DOHH2 (cell line): Measurements from ENCODE around the gene USP34.

ENCODE experiments used
- H3F3A ChIP-seq: fragments of 200-600 bp; sonication (generic), shearing (Covaris generic); 2 replicates; pipeline ENCODE4 v1.6.0; 2016; ENCODE audit warnings: antibody characterized with exemption, mild to moderate bottlenecking; ENCODE audit not compliant: control insufficient read depth, insufficient read depth
- H3K27ac ChIP-seq: fragments of 200-600 bp; sonication (generic); 2 replicates; pipeline ENCODE4 v1.5.1; 2014; ENCODE audit warnings: low read depth, mild to moderate bottlenecking, low read length, moderate library complexity
- H3K27me3 ChIP-seq: fragments of 200-600 bp; sonication (generic); 2 replicates; pipeline ENCODE4 v1.6.1; 2014; ENCODE audit warnings: mild to moderate bottlenecking, low read length, mixed read lengths; ENCODE audit not compliant: control insufficient read depth
- H3K36me3 ChIP-seq: fragments of 200-600 bp; sonication (generic); 2 replicates; pipeline ENCODE4 v1.6.1; 2014; ENCODE audit warnings: mild to moderate bottlenecking, low read length, moderate library complexity, mixed read lengths; ENCODE audit not compliant: control insufficient read depth
- H3K4me1 ChIP-seq: fragments of 200-600 bp; sonication (generic); 2 replicates; pipeline ENCODE4 v1.6.1; 2014; ENCODE audit warnings: mild to moderate bottlenecking, low read length, mixed read lengths; ENCODE audit not compliant: control insufficient read depth
- H3K4me2 ChIP-seq: fragments of 200-600 bp; sonication (generic); 2 replicates; pipeline ENCODE4 v1.6.0; 2014; ENCODE audit warnings: mild to moderate bottlenecking, low read length, moderate library complexity
- H3K4me3 ChIP-seq: fragments of 200-600 bp; sonication (generic); 2 replicates; pipeline ENCODE4 v1.5.1; 2014; ENCODE audit warnings: mild to moderate bottlenecking, low read length, mixed read lengths
- H3K79me2 ChIP-seq: fragments of 200-600 bp; sonication (generic); 2 replicates; pipeline ENCODE4 v1.6.1; 2014; ENCODE audit warnings: mild to moderate bottlenecking, low read length, mixed read lengths; ENCODE audit not compliant: control insufficient read depth
- H3K9me2 ChIP-seq: fragments of 200-600 bp; sonication (generic); replicated peaks from 2 replicates; pipeline ENCODE4 v1.6.1; 2014; ENCODE audit warnings: mild to moderate bottlenecking, low read length, mixed read lengths; ENCODE audit not compliant: control insufficient read depth
- H3K9me3 ChIP-seq: fragments of 200-600 bp; sonication (generic); 2 replicates; pipeline ENCODE4 v1.6.1; 2014; ENCODE audit warnings: antibody characterized with exemption, low read length, mixed read lengths; ENCODE audit not compliant: control insufficient read depth, insufficient read depth
- H4K20me1 ChIP-seq: fragments of 200-600 bp; sonication (generic); 2 replicates; pipeline ENCODE4 v1.6.0; 2014; ENCODE audit warnings: low read depth, mild to moderate bottlenecking, antibody characterized with exemption, low read length, moderate library complexity; ENCODE audit not compliant: control insufficient read depth, insufficient read depth
- CTCF ChIP-seq: fragments of 200-600 bp; sonication (generic); IDR thresholded peaks from one replicate; pipeline ENCODE4 v1.5.1; 2014; ENCODE audit warnings: antibody characterized with exemption, mild to moderate bottlenecking, low read depth, low read length; ENCODE audit not compliant: poor library complexity, severe bottlenecking
- EZH2phosphoT487 ChIP-seq: fragments of 200-600 bp; sonication (generic); IDR thresholded peaks from 2 replicates; pipeline ENCODE4 v1.6.1; 2017; ENCODE audit warnings: borderline replicate concordance, mild to moderate bottlenecking, antibody characterized with exemption, low read length, moderate library complexity, mixed read lengths

Gene USP34

GRCh38 chr2:61367177-61367576 is 103.7 kb downstream of the USP34 start:
- Histone ChIP-seq H4K20me1 (no peaks in the 10 kb centered on the region), H3K27me3 (no peaks in the 10 kb centered on the region), H3K79me2 (peaks cover 51% of the 10 kb centered on the region), H3K27ac (no peak overlapping the region), H3K4me3 (no peak overlapping the region), H3K36me3 (peaks cover 84% of the 10 kb centered on the region), H3K9me2 (no peaks in the 10 kb centered on the region), H3K4me2 (no peak overlapping the region), H3K9me3 (no peaks in the 10 kb centered on the region), H3F3A (peaks cover 3% of the 10 kb centered on the region; the same call in 1 of the 2 replicates), H3K4me1 (peaks cover 26% of the 10 kb centered on the region)
- no peak for TF ChIP-seq EZH2phosphoT487
- TF ChIP-seq CTCF: no peak

GRCh38 chr2:61363580-61363979 is 107.3 kb downstream of the USP34 start:
- H3K79me2 ChIP-seq: peaks cover 70% of the 10 kb centered on the region
- H3K4me2 ChIP-seq: no peak overlapping the region
- H3K27me3 ChIP-seq: no peaks in the 10 kb centered on the region
- H3K4me1 ChIP-seq: peaks cover 11% of the 10 kb centered on the region
- H3K9me3 ChIP-seq: no peaks in the 10 kb centered on the region
- no peaks in the 10 kb centered on the region for H4K20me1 ChIP-seq
- no peak overlapping the region for H3K27ac ChIP-seq
- peaks cover 73% of the 10 kb centered on the region for H3K36me3 ChIP-seq
- no peaks in the 10 kb centered on the region for H3K9me2 ChIP-seq
- TF ChIP-seq EZH2phosphoT487 (no peak), CTCF (no peak)
- peaks cover 2% of the 10 kb centered on the region; the same call in 1 of the 2 replicates for H3F3A ChIP-seq
- no peak overlapping the region for H3K4me3 ChIP-seq

GRCh38 chr2:61362873-61363272 is 108.0 kb downstream of the USP34 start:
- Histone ChIP-seq H3K27me3 (no peaks in the 10 kb centered on the region), H3K9me2 (no peaks in the 10 kb centered on the region), H3K4me3 (no peak overlapping the region), H3K36me3 (peaks cover 70% of the 10 kb centered on the region), H3K27ac (no peak overlapping the region), H3K9me3 (no peaks in the 10 kb centered on the region), H3K79me2 (peaks cover 74% of the 10 kb centered on the region), H3K4me1 (peaks cover 11% of the 10 kb centered on the region), H4K20me1 (no peaks in the 10 kb centered on the region), H3F3A (peaks cover 2% of the 10 kb centered on the region; the same call in 1 of the 2 replicates), H3K4me2 (no peak overlapping the region)
- TF ChIP-seq EZH2phosphoT487 (no peak), CTCF (no peak)

- Histone ChIP-seq H3K79me2 (peaks cover 79% of the 10 kb centered on the region), H3K4me2 (no peak overlapping the region)
Observed at GRCh38 chr2:61361068-61361467, 109.8 kb downstream of the USP34 start.

More at GRCh38 chr2:61361068-61361467, 109.8 kb downstream of the USP34 start:
- TF ChIP-seq CTCF (no peak), EZH2phosphoT487 (no peak)
- Histone ChIP-seq H3K27ac (no peak overlapping the region), H4K20me1 (no peaks in the 10 kb centered on the region), H3K9me2 (no peaks in the 10 kb centered on the region), H3K4me1 (peaks cover 11% of the 10 kb centered on the region), H3K36me3 (peaks cover 67% of the 10 kb centered on the region), H3K27me3 (no peaks in the 10 kb centered on the region), H3K4me3 (no peak overlapping the region), H3K9me3 (no peaks in the 10 kb centered on the region), H3F3A (peaks cover 2% of the 10 kb centered on the region; the same call in 1 of the 2 replicates)
